NCI-H2029 treated with DMSO at 0.1 percent for 48 hours (cell line): ENCODE data around the gene ADAM10.

ENCODE experiments used
- DNase-seq: peaks from one replicate; lab custom pipeline; 2025; lab: John Stamatoyannopoulos, UW

The ADAM10 gene

GRCh38 chr15:58755350-58755749 is 5.8 kb upstream of the ADAM10 start:
- no peak for DNase-seq

- DNase-seq = no peak
Observed at GRCh38 chr15:58752716-58753115, 3.2 kb upstream of the ADAM10 start.

DNA sequence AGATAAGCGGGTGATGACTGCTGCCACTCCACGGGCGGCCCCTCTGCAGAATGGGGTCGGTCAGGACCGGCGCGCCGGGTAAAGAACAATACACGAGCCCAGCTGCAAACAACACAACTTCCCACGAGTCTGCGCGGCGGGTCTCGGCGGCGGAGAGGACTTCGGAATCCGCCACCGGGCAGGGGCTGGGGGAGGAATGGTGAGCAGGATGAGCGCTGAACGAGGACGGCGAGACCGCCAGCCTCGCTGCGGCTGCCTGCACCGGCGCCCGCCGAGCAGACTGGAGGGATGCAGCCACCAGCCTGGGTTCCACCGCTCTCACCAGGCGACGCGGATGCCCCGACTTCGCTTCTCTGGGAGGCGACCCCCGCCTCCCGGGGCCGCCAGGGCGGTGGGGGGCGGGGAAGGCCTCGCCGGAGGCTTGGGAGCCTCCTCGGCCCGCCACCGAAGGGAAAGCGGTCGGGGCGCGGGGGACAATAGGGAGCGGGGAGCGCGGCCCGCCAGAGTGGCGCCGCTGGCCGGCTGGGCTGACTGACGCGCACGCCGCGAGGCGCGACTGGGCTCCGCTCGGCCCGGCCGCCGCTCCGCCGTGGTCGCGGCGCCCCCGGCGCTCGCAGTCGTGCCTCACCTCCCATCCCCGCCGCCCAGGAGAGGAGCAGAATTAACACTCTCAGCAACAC is 515 bp downstream of the ADAM10 start:
- no peak for DNase-seq

- DNase-seq = no peak
Observed at GRCh38 chr15:58748040-58748851, 1.3 kb downstream of the ADAM10 start.

GRCh38 chr15:58746174-58746573 is 3.3 kb downstream of the ADAM10 start:
- DNase-seq = no peak

GRCh38 chr15:58742819-58743502 is 6.5 kb downstream of the ADAM10 start:
- no peak for DNase-seq

DNA sequence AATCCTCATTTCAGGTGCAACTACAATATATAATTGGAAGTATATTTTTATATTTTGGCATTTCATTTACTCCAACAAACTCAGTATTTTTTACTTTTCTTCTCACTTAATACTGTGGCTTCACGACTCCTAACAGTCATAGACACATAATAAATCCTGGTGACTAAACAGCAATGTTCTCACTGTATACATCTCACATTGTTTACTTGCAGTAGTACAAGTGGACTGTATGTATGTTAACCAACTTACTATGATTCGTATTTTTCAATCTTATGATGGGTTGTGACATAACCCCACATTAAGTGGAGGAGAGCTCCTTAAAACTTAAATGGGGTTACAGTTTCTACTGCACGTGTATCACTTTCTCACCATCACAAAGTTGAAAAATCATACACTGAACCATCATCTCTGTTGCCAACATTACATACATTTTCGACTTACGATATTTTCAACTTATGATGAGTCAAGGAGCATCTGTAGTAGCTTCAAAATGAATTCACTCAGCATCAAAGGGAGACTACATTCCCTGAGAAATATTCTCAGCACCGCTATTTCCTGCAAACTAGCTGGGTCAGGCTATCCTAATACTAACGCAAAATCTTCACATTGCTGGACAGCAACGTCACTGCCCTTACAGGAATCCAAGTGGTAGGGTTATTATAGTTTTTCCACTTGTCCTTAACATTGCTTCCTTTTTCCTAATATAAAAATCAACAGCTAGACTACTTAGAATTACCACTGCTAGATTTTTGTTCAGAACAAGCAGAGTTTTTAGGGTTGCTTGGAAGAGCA is 7.3 kb downstream of the ADAM10 start:
- no peak for DNase-seq

GRCh38 chr15:58741032-58741431 is 8.5 kb downstream of the ADAM10 start:
- DNase-seq = no peak

DNA sequence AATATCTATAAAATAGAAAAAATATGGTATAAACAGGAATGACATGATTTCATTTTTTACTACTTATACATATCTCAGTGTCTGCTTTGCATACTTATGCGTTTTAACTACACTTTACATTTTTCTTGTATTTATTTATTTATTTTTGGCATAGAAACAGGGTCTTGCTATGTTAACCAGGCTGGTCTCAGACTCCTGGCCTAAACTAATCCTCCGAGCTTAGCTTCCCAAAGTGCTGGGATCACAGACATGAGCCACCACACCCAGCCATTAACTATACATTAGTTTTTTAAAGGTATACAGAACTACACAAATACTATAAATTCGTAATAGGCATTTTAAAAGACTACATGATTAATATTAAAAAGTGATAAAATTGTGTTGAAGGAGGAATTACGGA is 9.1 kb downstream of the ADAM10 start:
- no peak for DNase-seq

GRCh38 chr15:58738046-58738707 is 11.3 kb downstream of the ADAM10 start:
- no peak for DNase-seq

DNA sequence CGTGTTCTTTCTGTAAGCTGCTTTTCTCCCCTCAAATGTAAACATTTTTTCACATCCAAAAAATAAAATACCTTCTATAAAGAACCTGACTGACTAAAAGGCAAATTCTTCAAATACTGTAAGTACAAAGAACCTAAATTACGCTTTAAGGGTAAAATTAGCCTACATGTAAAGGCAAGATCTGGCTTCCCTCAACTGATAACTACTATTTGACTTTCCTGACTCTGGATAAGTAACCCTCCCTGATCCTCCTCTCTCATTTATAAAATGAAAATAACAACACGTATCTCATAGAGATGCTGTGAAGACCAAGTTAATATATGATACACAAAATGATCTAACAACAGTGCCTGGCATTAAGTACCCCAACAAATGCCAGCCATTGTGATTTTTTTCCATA is 12.2 kb downstream of the ADAM10 start:
- no peak for DNase-seq

DNA sequence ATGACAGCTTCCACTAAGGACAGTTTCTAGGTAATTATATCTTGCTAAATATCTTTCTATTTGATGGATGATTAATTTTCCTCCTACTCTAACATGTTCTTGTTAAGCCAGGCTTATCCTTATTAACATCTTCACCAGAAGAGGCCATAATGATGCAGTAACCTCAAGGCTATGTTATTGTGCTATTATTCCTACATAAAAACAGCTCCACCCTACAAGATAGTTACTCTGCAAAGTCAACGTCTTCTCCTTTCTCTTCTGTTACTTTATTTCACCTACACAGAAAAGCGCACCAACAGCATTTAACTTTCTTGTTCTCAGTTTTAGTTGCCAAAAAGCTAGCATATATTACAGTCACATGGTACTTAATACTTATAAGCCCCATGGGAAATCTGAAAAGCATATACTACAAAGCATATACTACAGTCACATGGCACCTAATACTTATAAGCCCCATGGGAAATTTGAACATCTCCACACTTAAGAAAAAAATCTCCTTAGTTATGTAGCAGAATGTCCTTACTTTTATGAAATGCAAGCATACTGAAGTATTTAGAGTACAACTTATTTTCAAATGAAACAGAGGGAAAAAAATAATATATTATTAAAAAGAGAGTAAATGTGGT is 13.4 kb downstream of the ADAM10 start:
- no peak for DNase-seq

DNA sequence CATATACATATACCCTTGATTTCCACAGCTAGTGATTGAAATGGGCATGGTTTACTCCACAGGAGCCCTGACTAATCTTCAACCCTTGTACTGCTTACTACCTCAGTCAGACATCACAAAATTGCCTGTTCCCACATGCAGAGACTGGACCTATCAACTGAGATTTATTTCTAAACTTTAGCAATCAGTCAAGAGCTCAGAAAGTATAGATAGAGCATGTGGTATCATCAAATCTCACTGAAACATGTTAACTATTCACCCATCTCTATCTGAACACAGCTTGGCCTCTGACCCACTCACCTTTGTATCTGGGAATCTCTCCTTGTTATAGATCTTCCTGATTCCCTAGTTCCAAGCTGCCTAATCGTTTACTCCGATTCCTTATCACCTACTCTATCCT is 14.6 kb downstream of the ADAM10 start:
- DNase-seq = no peak

DNA sequence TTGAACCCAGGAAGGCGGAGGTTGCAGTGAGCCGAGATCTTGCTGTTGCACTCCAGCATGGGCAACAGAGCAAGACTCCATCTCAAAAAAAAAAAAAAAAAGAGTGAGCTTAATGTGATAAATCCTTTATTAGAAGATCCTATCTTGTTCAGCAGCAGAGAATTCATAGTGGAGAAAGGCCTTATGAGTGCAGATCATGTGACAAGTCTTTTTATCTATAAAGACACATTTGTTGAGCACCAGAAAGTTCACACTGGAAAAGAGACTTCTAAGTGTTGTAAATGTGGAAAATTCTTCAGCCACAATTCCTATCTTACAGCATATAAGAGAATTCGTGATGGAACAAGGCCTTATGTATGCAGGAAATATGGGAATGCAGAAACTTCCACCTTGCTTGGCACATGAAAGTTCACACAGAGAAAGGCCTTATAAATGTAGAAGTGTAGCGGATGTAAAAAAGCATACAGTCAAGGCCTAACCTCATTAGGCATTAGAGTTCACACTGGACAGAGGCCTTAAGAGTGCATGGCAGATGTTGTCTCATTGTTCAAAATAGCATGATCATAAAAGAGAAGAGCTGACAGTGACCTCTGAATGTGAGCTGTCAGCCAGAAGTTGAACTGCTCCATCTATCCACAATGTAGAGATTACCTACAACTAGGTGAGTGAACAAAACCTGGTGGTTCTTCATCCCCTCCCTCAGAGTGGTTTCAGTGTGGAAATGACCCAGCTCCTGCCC is 16.7 kb downstream of the ADAM10 start:
- no peak for DNase-seq

DNA sequence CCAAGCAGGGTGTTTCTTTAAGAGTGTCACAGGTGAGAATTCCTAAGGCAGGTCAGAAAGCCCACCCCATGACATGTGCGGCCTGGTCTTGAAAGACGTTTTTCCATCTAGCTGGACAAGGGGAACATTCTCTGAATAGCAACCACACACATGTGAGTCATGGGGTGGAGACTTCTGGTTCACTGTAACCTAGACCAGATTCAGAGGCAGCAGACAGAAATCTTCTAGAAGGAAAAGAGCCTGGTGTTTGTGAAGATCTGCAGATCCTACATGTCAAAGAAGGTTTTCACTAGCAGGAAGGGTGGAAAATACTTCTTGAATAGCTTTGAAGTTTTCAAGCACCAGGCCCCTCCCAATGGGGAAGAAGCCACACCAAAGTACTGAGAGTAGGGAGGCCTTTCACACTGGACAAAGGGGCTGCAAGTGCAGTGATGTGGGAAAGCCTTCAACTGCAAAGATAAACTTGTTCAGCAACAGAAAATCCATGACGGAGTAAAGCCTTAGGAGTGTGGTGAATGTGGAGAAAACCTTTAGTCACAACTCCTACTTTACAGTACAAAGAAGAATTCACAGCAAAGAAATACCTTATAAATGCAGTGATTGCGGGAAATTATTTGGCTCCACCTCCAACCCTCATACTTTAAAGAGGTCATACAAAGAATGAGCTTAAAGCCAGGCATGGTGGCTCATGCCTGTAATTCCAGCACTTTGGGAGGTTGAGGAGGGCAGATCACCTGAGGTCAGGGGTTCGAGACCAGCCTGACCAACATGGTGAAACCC is 17.6 kb downstream of the ADAM10 start:
- no peak for DNase-seq

- no peak for DNase-seq
Observed at GRCh38 chr15:58726867-58727266, 22.6 kb downstream of the ADAM10 start.

GRCh38 chr15:58724466-58724865 is 25.0 kb downstream of the ADAM10 start:
- DNase-seq = no peak

- DNase-seq = no peak
Observed at GRCh38 chr15:58717357-58717756, 32.1 kb downstream of the ADAM10 start.

GRCh38 chr15:58716027-58716426 is 33.5 kb downstream of the ADAM10 start:
- DNase-seq = no peak
